Activated naive CD8-positive, alpha-beta T cell treated with anti-CD3 and anti-CD28 coated beads, Interleukin-2, amount 50 U/mL, for 24 hours (primary cell): ENCODE data around the gene COL23A1.

ENCODE experiments used
- ATAC-seq: fragments of 150-1000 bp; cut with Tn5 transposase; one replicate; pipeline ENCODE4 v1.10.0; 2021
- DNase-seq: peaks from one replicate; pipeline ENCODE4 v3.0.0; 2021
- H3K27ac Mint-ChIP-seq: one replicate; pipeline ENCODE4 v1.8.0; 2021; ENCODE audit warnings: mild to moderate bottlenecking, mixed read lengths
- H3K27me3 Mint-ChIP-seq: one replicate; pipeline ENCODE4 v1.8.0; 2021; ENCODE audit warnings: mixed read lengths
- H3K36me3 Mint-ChIP-seq: one replicate; pipeline ENCODE4 v1.8.0; 2021; ENCODE audit warnings: low read depth, mixed read lengths
- H3K4me1 Mint-ChIP-seq: one replicate; pipeline ENCODE4 v1.8.0; 2021; ENCODE audit warnings: mixed read lengths
- H3K4me3 Mint-ChIP-seq: one replicate; pipeline ENCODE4 v1.8.0; 2021; ENCODE audit warnings: mild to moderate bottlenecking, moderate library complexity, mixed read lengths
- H3K9me3 Mint-ChIP-seq: one replicate; pipeline ENCODE4 v1.8.0; 2021; ENCODE audit warnings: mixed read lengths

Gene COL23A1

GRCh38 chr5:178590141-178590923 is at the start of gene COL23A1:
TSS of gene COL23A1 (minus strand) at chr5:178590393.
- peaks cover 5% of the 10 kb centered on the region for H3K4me1 Mint-ChIP-seq
- H3K27ac Mint-ChIP-seq: no peak within 1 kb of the TSS
- H3K36me3 Mint-ChIP-seq: peaks cover 12% of the 10 kb centered on the region
- peak; percentile 55 for ATAC-seq
- H3K4me3 Mint-ChIP-seq: peak within 1 kb of the TSS; percentile 65
- H3K9me3 Mint-ChIP-seq: peaks cover 16% of the 10 kb centered on the region
- H3K27me3 Mint-ChIP-seq: peaks cover 45% of the 10 kb centered on the region
- DNase-seq: peak; percentile 39

- ATAC-seq (no peak), DNase-seq (no peak)
- H3K4me3 Mint-ChIP-seq: no peak overlapping the region
- H3K27me3 Mint-ChIP-seq: peaks cover 4% of the 10 kb centered on the region
- no peaks in the 10 kb centered on the region for H3K9me3 Mint-ChIP-seq
- H3K27ac Mint-ChIP-seq: no peak overlapping the region
- no peaks in the 10 kb centered on the region for H3K36me3 Mint-ChIP-seq
- H3K4me1 Mint-ChIP-seq: no peaks in the 10 kb centered on the region
Measured at GRCh38 chr5:178637356-178638074, 47.3 kb upstream of the COL23A1 start.

- H3K27me3 Mint-ChIP-seq: peaks cover 6% of the 10 kb centered on the region
- H3K27ac Mint-ChIP-seq: no peak overlapping the region
- H3K9me3 Mint-ChIP-seq: no peaks in the 10 kb centered on the region
- H3K36me3 Mint-ChIP-seq: no peaks in the 10 kb centered on the region
- DNase-seq (no peak), ATAC-seq (no peak)
- H3K4me1 Mint-ChIP-seq: no peaks in the 10 kb centered on the region
- H3K4me3 Mint-ChIP-seq: no peak overlapping the region
Measured at GRCh38 chr5:178632285-178632684, 42.1 kb upstream of the COL23A1 start.

- Mint-ChIP-seq H3K27ac (no peak overlapping the region), H3K4me1 (no peaks in the 10 kb centered on the region), H3K27me3 (peaks cover 6% of the 10 kb centered on the region), H3K9me3 (no peaks in the 10 kb centered on the region), H3K4me3 (no peak overlapping the region), H3K36me3 (peaks cover 1% of the 10 kb centered on the region)
- DNase-seq (no peak), ATAC-seq (no peak)
Measured at GRCh38 chr5:178630951-178631350, 40.8 kb upstream of the COL23A1 start.

- H3K36me3 Mint-ChIP-seq: peaks cover 6% of the 10 kb centered on the region
- H3K27ac Mint-ChIP-seq: no peak overlapping the region
- DNase-seq (no peak), ATAC-seq (no peak)
- H3K27me3 Mint-ChIP-seq: peaks cover 6% of the 10 kb centered on the region
- H3K4me1 Mint-ChIP-seq: peaks cover 3% of the 10 kb centered on the region
- no peak overlapping the region for H3K4me3 Mint-ChIP-seq
- no peaks in the 10 kb centered on the region for H3K9me3 Mint-ChIP-seq
Measured at GRCh38 chr5:178630475-178630930, 40.3 kb upstream of the COL23A1 start.

- Mint-ChIP-seq H3K4me3 (peak overlapping the region; percentile 94), H3K27ac (peak overlapping the region; percentile 67), H3K36me3 (peaks cover 15% of the 10 kb centered on the region), H3K9me3 (no peaks in the 10 kb centered on the region), H3K4me1 (peaks cover 30% of the 10 kb centered on the region), H3K27me3 (peaks cover 2% of the 10 kb centered on the region)
- DNase-seq (no peak), ATAC-seq (no peak)
Measured at GRCh38 chr5:178627259-178627598, 37.0 kb upstream of the COL23A1 start.

GRCh38 chr5:178626484-178627258 is 36.5 kb upstream of the COL23A1 start, which contains the start of gene CLK4:
TSS of gene CLK4 (minus strand) at chr5:178627050. CDS start at chr5:178623416, 3,634 bp downstream.
- Mint-ChIP-seq H3K36me3 (peaks cover 19% of the 10 kb centered on the region), H3K9me3 (no peaks in the 10 kb centered on the region), H3K4me1 (peaks cover 34% of the 10 kb centered on the region), H3K27me3 (peaks cover 2% of the 10 kb centered on the region), H3K27ac (peak within 1 kb of the TSS; percentile 96), H3K4me3 (peak within 1 kb of the TSS; percentile 94)
- DNase-seq: peak; percentile 97
- peak; percentile 87 for ATAC-seq

- ATAC-seq (peak; percentile 11), DNase-seq (no peak)
- Mint-ChIP-seq H3K4me3 (peak overlapping the region; percentile 94), H3K27me3 (peaks cover 2% of the 10 kb centered on the region), H3K9me3 (no peaks in the 10 kb centered on the region), H3K4me1 (peaks cover 38% of the 10 kb centered on the region), H3K27ac (peak overlapping the region; percentile 96), H3K36me3 (peaks cover 24% of the 10 kb centered on the region)
Measured at GRCh38 chr5:178625679-178626483, 35.7 kb upstream of the COL23A1 start.

- no peak for DNase-seq
- Mint-ChIP-seq H3K4me3 (peak overlapping the region; percentile 94), H3K9me3 (no peaks in the 10 kb centered on the region), H3K4me1 (peaks cover 46% of the 10 kb centered on the region), H3K36me3 (peaks cover 34% of the 10 kb centered on the region), H3K27ac (peak overlapping the region; percentile 96), H3K27me3 (no peaks in the 10 kb centered on the region)
- no peak for ATAC-seq
Measured at GRCh38 chr5:178624631-178625546, 34.7 kb upstream of the COL23A1 start.

- Mint-ChIP-seq H3K4me3 (no peak overlapping the region), H3K4me1 (peaks cover 52% of the 10 kb centered on the region)
Measured at GRCh38 chr5:178622679-178623247, 32.6 kb upstream of the COL23A1 start.

GRCh38 chr5:178619390-178619789 is 29.2 kb upstream of the COL23A1 start:
- H3K4me3 Mint-ChIP-seq: no peak overlapping the region
- no peak overlapping the region for H3K27ac Mint-ChIP-seq
- no peaks in the 10 kb centered on the region for H3K27me3 Mint-ChIP-seq
- peaks cover 40% of the 10 kb centered on the region for H3K4me1 Mint-ChIP-seq
- ATAC-seq (no peak), DNase-seq (no peak)
- peaks cover 63% of the 10 kb centered on the region for H3K36me3 Mint-ChIP-seq
- H3K9me3 Mint-ChIP-seq: no peaks in the 10 kb centered on the region

More at GRCh38 chr5:178622679-178623247, 32.6 kb upstream of the COL23A1 start:
- Mint-ChIP-seq H3K27ac (no peak overlapping the region), H3K36me3 (peaks cover 52% of the 10 kb centered on the region), H3K9me3 (no peaks in the 10 kb centered on the region), H3K27me3 (no peaks in the 10 kb centered on the region)
- ATAC-seq: no peak
- no peak for DNase-seq

- Mint-ChIP-seq H3K4me3 (no peak overlapping the region), H3K27ac (no peak overlapping the region), H3K9me3 (no peaks in the 10 kb centered on the region), H3K27me3 (no peaks in the 10 kb centered on the region), H3K36me3 (peaks cover 58% of the 10 kb centered on the region), H3K4me1 (peaks cover 5% of the 10 kb centered on the region)
- ATAC-seq (no peak), DNase-seq (no peak)
Measured at GRCh38 chr5:178612299-178612698, 22.1 kb upstream of the COL23A1 start.

- Mint-ChIP-seq H3K9me3 (no peaks in the 10 kb centered on the region), H3K4me1 (no peaks in the 10 kb centered on the region), H3K4me3 (no peak overlapping the region), H3K27ac (peak overlapping the region; percentile 6), H3K36me3 (peaks cover 61% of the 10 kb centered on the region), H3K27me3 (no peaks in the 10 kb centered on the region)
- ATAC-seq: no peak
- no peak for DNase-seq
Measured at GRCh38 chr5:178606269-178606668, 16.1 kb upstream of the COL23A1 start.
